ENCODE measurements around the gene PCCA.

PCCA gene

DNA sequence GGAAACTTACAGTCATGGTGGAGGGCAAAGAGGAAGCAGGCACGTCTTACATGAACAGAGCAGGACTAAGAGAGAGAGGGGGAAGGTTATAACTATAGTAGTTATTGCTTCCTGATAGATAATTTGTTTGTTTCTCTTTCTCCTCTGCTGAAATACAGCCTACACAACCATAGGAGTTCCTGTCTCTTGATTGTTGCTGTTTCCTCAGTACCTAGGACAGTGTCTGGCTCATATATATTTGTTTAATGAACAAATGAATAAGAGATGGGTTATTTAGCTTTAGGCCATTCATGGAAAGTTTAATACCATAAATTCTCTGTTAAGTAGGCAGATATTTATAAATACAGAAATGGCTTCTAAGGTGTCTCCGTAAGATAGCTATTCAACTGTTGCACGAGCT lies 95.2 kb downstream of the PCCA start:
- Mint-ChIP-seq H3K9me3 (no peaks in the 10 kb centered on the region), H3K27ac (ENCODE audit: low read depth) (no peak overlapping the region), H3K4me1 (peaks cover 12% of the 10 kb centered on the region), H3K27me3 (no peaks in the 10 kb centered on the region), H3K36me3 (ENCODE audit: insufficient read depth) (no peaks in the 10 kb centered on the region), H3K4me3 (no peak overlapping the region)
- DNase-seq (ENCODE audit: low spot score in 2 of 2) (no peak), ATAC-seq (replicated peaks; ENCODE audit: extremely low read depth, poor library complexity, severe bottlenecking) (no peak)

- Mint-ChIP-seq H3K27me3 (no peaks in the 10 kb centered on the region), H3K36me3 (ENCODE audit: insufficient read depth) (no peaks in the 10 kb centered on the region), H3K4me3 (no peak overlapping the region), H3K27ac (ENCODE audit: low read depth) (no peak overlapping the region), H3K4me1 (peaks cover 6% of the 10 kb centered on the region), H3K9me3 (no peaks in the 10 kb centered on the region)
- DNase-seq (ENCODE audit: low spot score in 2 of 2) (no peak), ATAC-seq (replicated peaks; ENCODE audit: extremely low read depth, poor library complexity, severe bottlenecking) (no peak)
These were observed 106.7 kb downstream of the PCCA start for GRCh38 chr13:100195568-100195967.

- ATAC-seq (replicated peaks; ENCODE audit: extremely low read depth, poor library complexity, severe bottlenecking) (no peak), DNase-seq (ENCODE audit: low spot score in 2 of 2) (no peak)
- no peak overlapping the region for H3K4me3 Mint-ChIP-seq
These were observed 107.5 kb downstream of the PCCA start for GRCh38 chr13:100196375-100196774.

DNA sequence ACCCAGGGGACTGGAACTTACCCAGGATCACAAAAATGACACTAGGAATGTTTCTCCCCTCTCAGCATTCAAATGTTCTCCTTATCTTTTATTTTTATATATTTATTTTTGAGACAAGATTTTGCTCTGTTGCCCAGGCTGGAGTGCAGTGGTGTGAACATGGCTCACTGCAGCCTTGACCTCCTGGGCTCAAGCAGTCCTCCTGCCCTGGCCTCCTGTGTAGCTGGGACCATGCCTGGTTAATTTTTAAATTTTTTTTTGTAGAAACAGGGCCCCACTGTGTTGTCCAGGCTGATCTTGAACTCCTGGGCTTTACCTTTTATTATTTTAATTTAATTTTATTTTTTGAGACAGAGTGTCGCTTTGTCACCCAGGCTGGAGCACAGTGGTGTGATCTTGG lies 108.2 kb downstream of the PCCA start:
- Mint-ChIP-seq H3K36me3 (ENCODE audit: insufficient read depth) (no peaks in the 10 kb centered on the region), H3K4me1 (peaks cover 6% of the 10 kb centered on the region), H3K9me3 (no peaks in the 10 kb centered on the region), H3K27me3 (no peaks in the 10 kb centered on the region), H3K4me3 (no peak overlapping the region), H3K27ac (ENCODE audit: low read depth) (no peak overlapping the region)
- DNase-seq (ENCODE audit: low spot score in 2 of 2) (no peak), ATAC-seq (replicated peaks; ENCODE audit: extremely low read depth, poor library complexity, severe bottlenecking) (no peak)

More at GRCh38 chr13:100196375-100196774, 107.5 kb downstream of the PCCA start:
- H3K27ac Mint-ChIP-seq (ENCODE audit: low read depth): no peak overlapping the region
- no peaks in the 10 kb centered on the region for H3K27me3 Mint-ChIP-seq
- H3K36me3 Mint-ChIP-seq (ENCODE audit: insufficient read depth): no peaks in the 10 kb centered on the region
- H3K9me3 Mint-ChIP-seq: no peaks in the 10 kb centered on the region
- H3K4me1 Mint-ChIP-seq: peaks cover 6% of the 10 kb centered on the region

DNA sequence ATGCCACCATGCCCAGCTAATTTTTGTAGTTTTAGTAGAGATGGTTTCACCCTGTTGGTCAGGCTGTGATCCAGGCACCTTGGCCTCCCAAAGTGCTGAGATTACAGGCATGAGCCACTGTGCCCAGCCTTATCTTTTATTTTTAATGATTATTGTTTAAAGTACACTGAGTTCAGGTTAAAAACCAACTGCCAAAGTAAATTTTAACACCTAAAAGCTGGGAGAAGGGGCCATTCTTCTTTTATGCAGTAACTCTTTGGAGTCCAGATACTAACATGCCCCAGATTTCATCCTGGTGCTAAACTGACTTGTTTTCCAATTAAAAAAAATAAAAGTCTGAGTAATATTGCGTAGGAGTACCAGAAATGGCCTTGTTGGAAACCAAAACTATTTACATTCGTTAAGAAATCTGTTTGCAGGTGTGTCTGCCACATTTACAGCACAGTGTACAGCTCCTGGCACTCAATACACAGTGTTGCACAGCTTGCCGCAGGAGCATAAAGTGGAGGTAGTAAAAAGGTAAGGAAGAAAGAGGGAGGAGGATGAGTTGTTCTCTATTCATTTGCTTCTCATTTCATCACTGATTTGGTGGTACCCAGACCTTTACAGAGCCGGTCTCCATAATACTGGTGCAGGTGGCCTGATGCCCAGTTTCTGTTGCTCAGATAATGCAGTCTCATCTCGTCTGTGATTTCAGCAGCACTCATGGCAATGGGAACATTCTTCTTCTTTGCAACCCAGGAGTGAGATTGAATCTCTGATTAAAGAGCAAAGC lies 108.9 kb downstream of the PCCA start:
- ATAC-seq (replicated peaks; ENCODE audit: extremely low read depth, poor library complexity, severe bottlenecking): no peak
- no peak for DNase-seq (ENCODE audit: low spot score in 2 of 2)
- Mint-ChIP-seq H3K4me3 (no peak overlapping the region), H3K27ac (ENCODE audit: low read depth) (no peak overlapping the region), H3K36me3 (ENCODE audit: insufficient read depth) (no peaks in the 10 kb centered on the region), H3K27me3 (no peaks in the 10 kb centered on the region), H3K4me1 (peaks cover 2% of the 10 kb centered on the region), H3K9me3 (no peaks in the 10 kb centered on the region)

- H3K4me1 Mint-ChIP-seq: peaks cover 7% of the 10 kb centered on the region
- H3K4me3 Mint-ChIP-seq: peak overlapping the region; percentile 65
- H3K9me3 Mint-ChIP-seq: no peaks in the 10 kb centered on the region
- DNase-seq (ENCODE audit: low spot score in 2 of 2) (no peak), ATAC-seq (replicated peaks; ENCODE audit: extremely low read depth, poor library complexity, severe bottlenecking) (peak; percentile 86)
- H3K27me3 Mint-ChIP-seq: no peaks in the 10 kb centered on the region
- H3K27ac Mint-ChIP-seq (ENCODE audit: low read depth): no peak overlapping the region
- peaks cover 3% of the 10 kb centered on the region for H3K36me3 Mint-ChIP-seq (ENCODE audit: insufficient read depth)
These were observed 114.9 kb downstream of the PCCA start for GRCh38 chr13:100203696-100204367.

- H3K27ac Mint-ChIP-seq (ENCODE audit: low read depth): no peak overlapping the region
- peaks cover 5% of the 10 kb centered on the region for H3K9me3 Mint-ChIP-seq
- H3K27me3 Mint-ChIP-seq: no peaks in the 10 kb centered on the region
- DNase-seq (ENCODE audit: low spot score in 2 of 2): no peak
- H3K4me3 Mint-ChIP-seq: no peak overlapping the region
- peaks cover 5% of the 10 kb centered on the region for H3K36me3 Mint-ChIP-seq (ENCODE audit: insufficient read depth)
- no peak for ATAC-seq (replicated peaks; ENCODE audit: extremely low read depth, poor library complexity, severe bottlenecking)
- H3K4me1 Mint-ChIP-seq: peaks cover 7% of the 10 kb centered on the region
These were observed 119.1 kb downstream of the PCCA start for GRCh38 chr13:100208002-100208401.

- no peak for ATAC-seq (replicated peaks; ENCODE audit: extremely low read depth, poor library complexity, severe bottlenecking)
- H3K4me1 Mint-ChIP-seq: peaks cover 5% of the 10 kb centered on the region
- H3K9me3 Mint-ChIP-seq: peaks cover 5% of the 10 kb centered on the region
- no peak for DNase-seq (ENCODE audit: low spot score in 2 of 2)
- H3K4me3 Mint-ChIP-seq: no peak overlapping the region
- peaks cover 5% of the 10 kb centered on the region for H3K36me3 Mint-ChIP-seq (ENCODE audit: insufficient read depth)
- H3K27me3 Mint-ChIP-seq: no peaks in the 10 kb centered on the region
- H3K27ac Mint-ChIP-seq (ENCODE audit: low read depth): no peak overlapping the region
These were observed 119.7 kb downstream of the PCCA start for GRCh38 chr13:100208626-100209025.

DNA sequence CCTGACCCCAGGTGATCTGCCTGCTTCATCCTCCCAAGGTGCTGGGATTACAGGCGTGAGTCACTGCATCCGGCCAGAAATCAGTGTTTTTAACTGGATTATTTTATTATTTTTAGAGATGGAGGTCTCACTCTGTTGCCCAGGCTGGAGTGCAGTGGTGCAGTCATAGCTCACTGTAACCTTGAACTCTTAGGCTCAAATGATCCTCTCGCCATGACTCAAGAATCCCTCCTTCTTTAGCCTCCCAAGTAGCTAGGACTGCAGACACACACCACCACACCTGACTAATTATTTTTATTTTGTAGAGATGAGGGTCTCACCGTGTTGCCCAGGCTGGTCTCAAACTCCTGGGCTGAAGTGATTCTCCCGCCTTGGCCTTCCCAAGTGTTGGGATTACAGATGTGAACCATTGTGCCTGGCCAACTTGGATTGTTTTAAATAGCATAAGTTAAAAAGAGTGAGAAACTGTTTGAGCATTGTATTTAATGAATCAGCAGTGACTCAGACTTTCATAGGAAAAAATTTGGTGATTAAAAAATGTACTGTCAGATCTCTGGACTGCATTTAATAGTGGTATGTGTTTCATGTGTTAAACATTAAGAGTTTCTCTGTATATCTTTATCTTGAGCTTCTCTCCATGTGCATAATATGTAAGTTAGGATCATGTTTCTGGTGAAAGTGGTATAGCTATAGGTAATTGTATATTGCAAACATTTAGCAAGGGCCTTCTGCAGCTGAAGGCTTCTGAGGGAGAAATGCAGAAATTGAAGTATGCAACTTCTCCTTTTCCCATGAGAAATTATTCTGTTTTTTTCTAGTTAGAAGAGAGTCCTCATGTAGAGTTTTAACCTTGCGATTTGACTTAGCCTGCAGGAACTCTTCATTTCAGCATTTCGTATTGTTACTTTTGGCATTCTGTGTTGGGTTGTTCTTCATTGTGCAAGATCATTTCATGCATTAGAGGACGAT lies 121.2 kb downstream of the PCCA start:
- DNase-seq (ENCODE audit: low spot score in 2 of 2) (no peak), ATAC-seq (replicated peaks; ENCODE audit: extremely low read depth, poor library complexity, severe bottlenecking) (no peak)
- no peak overlapping the region for H3K27ac Mint-ChIP-seq (ENCODE audit: low read depth)
- peaks cover 2% of the 10 kb centered on the region for H3K36me3 Mint-ChIP-seq (ENCODE audit: insufficient read depth)
- peaks cover 5% of the 10 kb centered on the region for H3K9me3 Mint-ChIP-seq
- no peaks in the 10 kb centered on the region for H3K27me3 Mint-ChIP-seq
- no peaks in the 10 kb centered on the region for H3K4me1 Mint-ChIP-seq
- no peak overlapping the region for H3K4me3 Mint-ChIP-seq

- DNase-seq (ENCODE audit: low spot score in 2 of 2) (no peak), ATAC-seq (replicated peaks; ENCODE audit: extremely low read depth, poor library complexity, severe bottlenecking) (no peak)
- peak overlapping the region; percentile 43 for H3K27ac Mint-ChIP-seq (ENCODE audit: low read depth)
- no peaks in the 10 kb centered on the region for H3K4me1 Mint-ChIP-seq
- no peak overlapping the region for H3K4me3 Mint-ChIP-seq
- peaks cover 5% of the 10 kb centered on the region for H3K9me3 Mint-ChIP-seq
- H3K36me3 Mint-ChIP-seq (ENCODE audit: insufficient read depth): peaks cover 2% of the 10 kb centered on the region
- H3K27me3 Mint-ChIP-seq: no peaks in the 10 kb centered on the region
These were observed 122.3 kb downstream of the PCCA start for GRCh38 chr13:100211016-100211710.

GRCh38 chr13:100212904-100213553 lies 124.1 kb downstream of the PCCA start:
- Mint-ChIP-seq H3K27ac (ENCODE audit: low read depth) (no peak overlapping the region), H3K36me3 (ENCODE audit: insufficient read depth) (peaks cover 2% of the 10 kb centered on the region), H3K4me3 (no peak overlapping the region), H3K9me3 (peaks cover 5% of the 10 kb centered on the region), H3K4me1 (no peaks in the 10 kb centered on the region), H3K27me3 (no peaks in the 10 kb centered on the region)
- ATAC-seq (replicated peaks; ENCODE audit: extremely low read depth, poor library complexity, severe bottlenecking) (no peak), DNase-seq (ENCODE audit: low spot score in 2 of 2) (no peak)

- Mint-ChIP-seq H3K9me3 (peaks cover 5% of the 10 kb centered on the region), H3K27ac (ENCODE audit: low read depth) (no peak overlapping the region), H3K27me3 (no peaks in the 10 kb centered on the region), H3K4me3 (no peak overlapping the region), H3K4me1 (no peaks in the 10 kb centered on the region), H3K36me3 (ENCODE audit: insufficient read depth) (peaks cover 2% of the 10 kb centered on the region)
- DNase-seq (ENCODE audit: low spot score in 2 of 2) (no peak), ATAC-seq (replicated peaks; ENCODE audit: extremely low read depth, poor library complexity, severe bottlenecking) (no peak)
These were observed 124.7 kb downstream of the PCCA start for GRCh38 chr13:100213576-100213975.

Data from central memory CD8-positive, alpha-beta T cell (primary cell).